ENCODE results near the gene MPV17L2.

The MPV17L2 gene

DNA sequence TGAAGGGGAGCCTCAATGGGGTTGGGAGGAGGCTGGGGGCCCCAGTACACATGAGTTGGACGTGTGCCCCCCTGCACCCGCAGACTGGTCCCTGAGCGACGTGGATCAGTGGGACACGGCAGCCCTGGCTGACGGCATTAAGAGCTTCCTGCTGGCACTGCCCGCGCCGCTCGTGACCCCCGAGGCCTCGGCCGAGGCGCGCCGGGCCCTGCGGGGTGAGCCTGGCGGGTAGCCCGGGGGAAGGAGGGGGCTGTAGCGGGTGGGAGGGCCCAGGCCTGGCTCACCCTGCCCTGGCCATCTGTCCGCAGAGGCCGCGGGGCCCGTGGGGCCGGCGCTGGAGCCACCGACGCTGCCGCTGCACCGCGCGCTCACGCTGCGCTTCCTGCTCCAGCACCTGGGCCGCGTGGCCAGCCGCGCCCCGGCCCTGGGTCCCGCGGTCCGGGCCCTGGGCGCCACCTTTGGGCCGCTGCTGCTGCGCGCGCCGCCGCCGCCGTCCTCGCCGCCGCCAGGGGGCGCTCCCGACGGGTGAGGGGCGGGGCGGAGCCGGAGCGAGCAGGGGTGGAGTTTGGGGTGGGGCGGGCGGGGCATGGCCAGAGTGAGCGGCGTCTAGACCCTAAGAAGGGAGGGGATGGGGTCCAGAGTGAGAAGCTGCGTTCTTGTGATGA lies 31.9 kb upstream of the MPV17L2 start:
- no peak for FAIRE-seq

DNA sequence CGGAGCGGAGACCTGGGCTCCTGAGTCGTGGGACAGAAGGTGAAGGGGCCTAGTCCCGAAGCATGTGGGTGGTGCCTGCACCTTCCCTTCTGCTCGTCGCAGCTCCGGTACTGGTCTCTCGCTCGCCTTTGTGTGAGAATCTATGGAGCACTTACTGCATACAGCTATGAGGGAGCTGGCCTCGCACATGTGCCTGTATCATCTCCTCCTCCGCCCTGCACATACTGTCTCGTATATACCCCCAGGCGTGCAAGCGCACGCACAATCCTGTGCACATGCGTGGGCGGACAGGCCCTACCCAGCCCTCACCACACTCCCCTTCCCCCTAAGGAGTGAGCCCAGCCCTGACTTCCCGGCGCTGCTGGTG lies 31.4 kb upstream of the MPV17L2 start:
- no peak for FAIRE-seq

DNA sequence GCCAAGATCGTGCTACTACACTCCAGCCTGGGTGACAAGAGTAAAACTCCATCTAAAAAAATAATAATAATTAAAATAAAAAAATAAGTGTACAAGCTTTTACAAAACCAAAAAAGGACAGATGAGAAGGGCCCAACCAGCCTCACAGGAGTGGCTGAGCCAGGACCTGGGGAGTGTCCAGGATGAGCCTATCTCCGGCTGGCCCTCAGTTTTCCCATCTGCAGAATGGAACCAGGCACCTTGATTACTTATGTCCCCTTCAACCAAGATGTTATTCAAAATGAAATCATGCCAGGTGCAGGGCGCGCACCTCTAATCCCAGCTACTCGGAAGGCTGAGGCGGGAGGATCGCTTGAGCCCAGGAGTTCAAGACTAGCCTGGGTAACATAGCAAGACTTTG lies 28.9 kb upstream of the MPV17L2 start:
- no peak for FAIRE-seq

GRCh38 chr19:18165794-18166544 lies 27.0 kb upstream of the MPV17L2 start:
- no peak for FAIRE-seq

DNA sequence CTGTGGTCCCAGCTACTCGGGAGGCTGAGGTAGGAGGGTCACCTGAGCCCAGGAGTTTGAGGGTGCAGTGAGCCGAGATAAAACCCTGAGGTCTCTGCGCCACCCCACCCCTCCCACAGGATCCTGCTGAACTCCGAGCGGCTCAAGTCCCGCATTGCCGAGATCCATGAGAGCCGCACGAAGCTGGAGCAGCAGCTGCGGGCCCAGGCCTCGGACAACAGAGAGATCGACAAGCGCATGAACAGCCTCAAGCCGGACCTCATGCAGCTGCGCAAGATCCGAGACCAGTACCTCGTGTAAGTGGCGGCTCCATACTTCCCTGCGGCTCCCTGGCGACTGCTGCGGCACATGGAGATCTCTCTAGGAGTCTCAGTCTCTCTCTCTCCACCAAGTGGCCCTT lies 26.0 kb upstream of the MPV17L2 start:
- FAIRE-seq: no peak

DNA sequence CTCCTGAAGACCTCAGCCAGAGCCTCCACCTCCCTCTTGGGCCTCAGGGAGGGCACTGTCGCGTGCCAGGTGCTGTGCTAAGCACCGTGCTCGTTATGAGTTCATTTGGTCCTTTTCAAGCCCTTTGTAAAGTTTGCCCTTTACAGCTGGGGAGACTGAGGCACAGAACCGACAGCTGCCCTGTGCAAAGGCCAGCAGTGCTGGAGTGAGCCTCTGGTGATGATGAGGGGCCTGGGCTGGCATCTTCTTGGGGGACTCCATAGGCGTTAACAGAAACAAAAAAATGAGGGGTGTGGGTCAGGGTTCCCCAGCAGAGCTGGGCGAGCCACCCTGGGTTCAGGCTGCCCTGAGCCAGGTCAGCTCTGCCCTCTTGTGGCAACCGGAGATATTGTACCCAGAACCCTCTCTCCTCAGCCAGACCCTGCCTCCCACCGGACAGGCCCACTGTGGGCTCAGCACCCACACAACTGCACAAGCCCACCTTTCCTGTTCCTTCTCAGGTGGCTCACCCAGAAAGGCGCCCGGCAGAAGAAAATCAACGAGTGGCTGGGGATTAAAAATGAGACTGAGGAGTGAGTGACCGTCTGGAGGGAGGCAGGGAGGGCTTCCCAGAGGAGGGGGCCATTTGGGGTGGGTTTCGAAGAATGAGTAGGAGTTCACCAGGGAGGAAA lies 24.9 kb upstream of the MPV17L2 start:
- FAIRE-seq: no peak

DNA sequence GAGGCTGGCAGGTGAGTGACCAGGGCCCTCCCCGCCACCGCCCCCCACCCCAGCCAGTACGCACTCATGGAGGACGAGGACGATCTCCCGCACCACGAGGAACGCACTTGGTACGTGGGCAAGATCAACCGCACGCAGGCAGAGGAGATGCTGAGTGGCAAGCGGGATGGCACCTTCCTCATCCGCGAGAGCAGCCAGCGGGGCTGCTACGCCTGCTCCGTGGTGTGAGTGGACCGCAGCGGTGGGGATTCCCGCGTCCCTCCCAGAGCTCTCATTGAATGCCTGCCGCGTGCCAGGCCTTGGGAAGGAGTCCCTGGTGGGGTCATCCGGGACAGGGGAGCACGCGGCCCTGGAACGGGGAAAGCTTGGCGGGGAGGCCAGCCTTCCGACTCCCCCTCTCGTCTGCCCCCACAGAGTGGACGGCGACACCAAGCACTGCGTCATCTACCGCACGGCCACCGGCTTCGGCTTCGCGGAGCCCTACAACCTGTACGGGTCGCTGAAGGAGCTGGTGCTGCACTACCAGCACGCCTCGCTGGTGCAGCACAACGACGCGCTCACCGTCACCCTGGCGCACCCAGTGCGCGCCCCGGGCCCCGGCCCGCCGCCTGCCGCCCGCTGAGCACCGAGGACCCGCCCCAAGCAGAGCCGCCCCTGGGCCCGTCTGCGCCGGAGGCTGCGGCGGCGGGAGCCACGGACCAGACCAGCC lies 24.2 kb upstream of the MPV17L2 start:
- no peak for FAIRE-seq

DNA sequence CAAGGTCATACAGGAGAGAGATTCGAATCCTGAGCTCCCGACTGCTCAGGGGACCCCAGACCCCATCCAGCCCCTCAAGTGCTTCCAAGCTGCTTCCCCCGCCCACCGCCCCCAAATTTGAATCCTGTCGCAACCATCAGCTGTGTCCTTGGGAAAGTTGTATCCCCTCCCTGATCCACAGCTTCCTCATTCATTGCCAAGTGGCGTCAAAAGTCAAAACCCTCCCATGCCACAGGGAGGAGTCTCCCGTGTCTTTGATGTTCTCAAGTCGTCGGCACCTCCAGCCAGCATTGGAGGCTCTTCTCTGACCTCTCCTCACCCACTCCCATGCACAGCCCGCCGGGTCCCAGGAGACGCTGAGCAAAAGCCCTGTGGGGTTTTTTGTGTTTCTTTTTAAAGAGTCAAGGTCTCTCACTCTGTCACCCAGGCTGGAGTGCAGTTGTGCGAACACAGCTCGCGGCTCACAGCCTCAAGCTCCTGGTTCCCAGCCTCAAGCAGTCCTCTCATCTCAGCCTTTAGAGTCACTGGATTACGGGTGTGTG lies 22.2 kb upstream of the MPV17L2 start:
- FAIRE-seq: no peak

GRCh38 chr19:18171605-18172327 lies 21.3 kb upstream of the MPV17L2 start:
- FAIRE-seq: no peak

DNA sequence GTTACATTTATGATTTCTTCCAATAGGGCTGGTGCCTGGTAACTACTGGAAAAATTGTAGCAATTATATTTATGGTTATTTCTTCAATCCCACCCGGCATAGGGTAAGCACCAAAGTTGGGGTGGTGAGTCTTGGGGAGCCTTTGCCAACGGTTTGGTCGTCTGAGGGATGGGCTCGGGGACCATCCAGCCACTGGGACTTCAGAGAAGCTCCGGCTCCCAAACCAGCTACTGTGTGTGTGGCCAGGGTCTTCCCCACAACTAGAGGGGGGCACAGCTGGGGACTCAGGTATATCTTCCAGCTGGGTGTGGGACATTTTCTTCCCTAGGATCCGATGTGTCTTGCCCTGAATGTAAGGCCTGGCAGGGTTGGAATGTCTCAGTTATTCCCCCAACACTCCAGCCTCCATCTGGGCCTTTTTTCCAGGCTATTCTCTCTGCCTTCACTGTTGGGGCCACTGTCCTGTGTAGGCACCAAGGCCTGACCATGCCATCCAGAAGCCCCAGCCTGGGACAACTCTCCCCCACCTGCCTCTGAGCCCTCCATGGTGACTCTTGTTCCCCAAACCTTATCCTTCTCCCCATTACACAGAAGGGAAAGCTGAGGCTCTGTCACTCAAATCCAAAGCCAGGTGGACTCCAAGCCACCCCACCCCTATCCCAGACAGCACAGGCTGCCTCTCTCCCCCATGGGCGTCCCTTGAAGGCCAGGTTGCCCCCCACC lies 20.5 kb upstream of the MPV17L2 start:
- FAIRE-seq: no peak

GRCh38 chr19:18173054-18173571 lies 19.9 kb upstream of the MPV17L2 start:
- no peak for FAIRE-seq

GRCh38 chr19:18173572-18174288 lies 19.3 kb upstream of the MPV17L2 start, which contains the start of gene IFI30:
IFI30 (plus strand) TSS chr19:18173813; CDS start chr19:18173842, 29 bp downstream.
- FAIRE-seq: no peak

- no peak for FAIRE-seq
Measured at GRCh38 chr19:18174983-18175382, 18.0 kb upstream of the MPV17L2 start.

- FAIRE-seq: no peak
Measured at GRCh38 chr19:18176367-18177310, 16.4 kb upstream of the MPV17L2 start.

DNA sequence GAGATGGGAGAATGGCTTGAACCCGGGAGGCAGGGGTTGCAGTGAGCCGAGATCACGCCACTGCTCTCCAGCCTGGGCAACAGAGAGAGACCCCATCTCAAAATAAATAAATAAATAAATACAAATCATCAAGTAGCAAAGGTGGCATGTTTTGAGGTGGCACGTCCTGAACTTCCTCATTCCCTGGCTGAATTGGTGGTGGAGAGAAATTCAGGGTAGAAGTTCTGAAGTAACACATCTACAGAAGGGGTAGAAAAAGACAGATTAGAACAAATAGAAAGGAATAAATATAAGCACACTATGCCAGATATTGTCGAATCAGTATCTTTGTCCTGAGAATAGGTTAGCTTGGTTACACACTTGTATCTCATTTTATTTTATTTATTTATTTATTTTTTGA lies 13.1 kb upstream of the MPV17L2 start:
- FAIRE-seq: no peak

DNA sequence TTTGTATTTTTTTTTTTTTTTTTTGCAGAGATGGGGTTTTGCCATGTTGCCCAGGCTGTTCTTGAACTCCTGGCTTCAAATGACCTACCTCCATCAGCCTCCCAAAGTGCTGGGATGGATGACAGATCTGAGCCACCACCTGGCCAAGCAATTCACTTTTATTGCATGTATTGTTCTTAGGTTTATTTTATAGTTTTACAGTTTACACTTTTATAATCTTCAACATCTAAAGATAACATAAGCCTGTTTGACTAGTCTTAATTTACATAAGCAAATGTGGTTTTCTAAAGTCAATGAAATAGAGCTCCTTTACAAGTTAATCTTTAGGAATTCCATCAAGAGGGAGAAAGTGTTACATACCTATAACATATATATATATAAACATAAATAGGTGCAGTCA lies 9.5 kb upstream of the MPV17L2 start:
- FAIRE-seq: no peak

- no peak for FAIRE-seq
Measured at GRCh38 chr19:18185538-18185937, 7.5 kb upstream of the MPV17L2 start.

DNA sequence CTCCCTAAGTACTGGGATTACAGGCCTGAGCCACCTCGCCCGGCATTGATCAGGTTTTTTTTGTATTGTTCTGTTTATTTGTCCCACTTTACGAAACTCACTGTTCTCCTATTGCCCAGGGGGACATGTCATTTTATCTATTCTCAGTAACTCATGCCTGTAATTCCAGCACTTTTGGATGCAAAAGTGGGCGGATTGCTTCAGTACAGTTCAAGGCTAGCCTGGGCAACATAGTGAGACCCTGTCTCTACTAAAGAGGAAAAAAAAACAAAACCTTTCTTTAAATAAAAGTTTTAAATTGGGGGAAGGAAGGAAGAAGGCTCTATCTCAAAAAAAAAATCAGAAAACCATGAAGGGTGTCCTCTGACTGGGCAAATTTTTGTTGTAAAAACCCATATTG lies 2.7 kb upstream of the MPV17L2 start:
- no peak for FAIRE-seq

- no peak for FAIRE-seq
Measured at GRCh38 chr19:18191640-18192062, 1.4 kb upstream of the MPV17L2 start.
